PFSK-1 (cell line): ENCODE results near the gene PCCA.

ENCODE experiments used
- FOXP2 ChIP-seq: optimal IDR thresholded peaks from 2 replicates; pipeline ENCODE3; 2011; ENCODE audit warnings: borderline replicate concordance, control low read depth, inconsistent platforms; ENCODE audit not compliant: insufficient read depth; ENCODE audit errors: extremely low read length, extremely low read depth
- POLR2AphosphoS5 ChIP-seq: IDR thresholded peaks from 2 replicates; pipeline ENCODE4 v1.6.1; 2012; ENCODE audit warnings: low read depth, mild to moderate bottlenecking, control low read depth, low read length, moderate library complexity
- SIN3A ChIP-seq: IDR thresholded peaks from 2 replicates; pipeline ENCODE4 v1.6.1; 2012; ENCODE audit warnings: mild to moderate bottlenecking, low read length, moderate library complexity, borderline replicate concordance; ENCODE audit not compliant: insufficient read depth
- TAF1 ChIP-seq: IDR thresholded peaks from 2 replicates; pipeline ENCODE4 v1.6.1; 2012; ENCODE audit warnings: low read length, control low read depth, borderline replicate concordance; ENCODE audit not compliant: insufficient read depth
- TF ChIP-seq, protein P1 (sequence below), 2 experiments: IDR thresholded peaks; 2 replicates each; pipeline versions ENCODE4 v1.6.1 to v1.8.0; 2011 to 2012; ENCODE audit warnings: low read depth in 2 of 2, low read length in 2 of 2, control low read depth in 1 of 2, inconsistent platforms in 1 of 2, mild to moderate bottlenecking in 1 of 2, moderate library complexity in 1 of 2; ENCODE audit not compliant: insufficient read depth in 1 of 2

PCCA gene

DNA sequence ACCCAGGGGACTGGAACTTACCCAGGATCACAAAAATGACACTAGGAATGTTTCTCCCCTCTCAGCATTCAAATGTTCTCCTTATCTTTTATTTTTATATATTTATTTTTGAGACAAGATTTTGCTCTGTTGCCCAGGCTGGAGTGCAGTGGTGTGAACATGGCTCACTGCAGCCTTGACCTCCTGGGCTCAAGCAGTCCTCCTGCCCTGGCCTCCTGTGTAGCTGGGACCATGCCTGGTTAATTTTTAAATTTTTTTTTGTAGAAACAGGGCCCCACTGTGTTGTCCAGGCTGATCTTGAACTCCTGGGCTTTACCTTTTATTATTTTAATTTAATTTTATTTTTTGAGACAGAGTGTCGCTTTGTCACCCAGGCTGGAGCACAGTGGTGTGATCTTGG is 108.2 kb downstream of the PCCA start:
- TF ChIP-seq SIN3A (no peak), FOXP2 (no peak), POLR2AphosphoS5 (no peak), TAF1 (no peak)
- TF ChIP-seq, protein P1, sequence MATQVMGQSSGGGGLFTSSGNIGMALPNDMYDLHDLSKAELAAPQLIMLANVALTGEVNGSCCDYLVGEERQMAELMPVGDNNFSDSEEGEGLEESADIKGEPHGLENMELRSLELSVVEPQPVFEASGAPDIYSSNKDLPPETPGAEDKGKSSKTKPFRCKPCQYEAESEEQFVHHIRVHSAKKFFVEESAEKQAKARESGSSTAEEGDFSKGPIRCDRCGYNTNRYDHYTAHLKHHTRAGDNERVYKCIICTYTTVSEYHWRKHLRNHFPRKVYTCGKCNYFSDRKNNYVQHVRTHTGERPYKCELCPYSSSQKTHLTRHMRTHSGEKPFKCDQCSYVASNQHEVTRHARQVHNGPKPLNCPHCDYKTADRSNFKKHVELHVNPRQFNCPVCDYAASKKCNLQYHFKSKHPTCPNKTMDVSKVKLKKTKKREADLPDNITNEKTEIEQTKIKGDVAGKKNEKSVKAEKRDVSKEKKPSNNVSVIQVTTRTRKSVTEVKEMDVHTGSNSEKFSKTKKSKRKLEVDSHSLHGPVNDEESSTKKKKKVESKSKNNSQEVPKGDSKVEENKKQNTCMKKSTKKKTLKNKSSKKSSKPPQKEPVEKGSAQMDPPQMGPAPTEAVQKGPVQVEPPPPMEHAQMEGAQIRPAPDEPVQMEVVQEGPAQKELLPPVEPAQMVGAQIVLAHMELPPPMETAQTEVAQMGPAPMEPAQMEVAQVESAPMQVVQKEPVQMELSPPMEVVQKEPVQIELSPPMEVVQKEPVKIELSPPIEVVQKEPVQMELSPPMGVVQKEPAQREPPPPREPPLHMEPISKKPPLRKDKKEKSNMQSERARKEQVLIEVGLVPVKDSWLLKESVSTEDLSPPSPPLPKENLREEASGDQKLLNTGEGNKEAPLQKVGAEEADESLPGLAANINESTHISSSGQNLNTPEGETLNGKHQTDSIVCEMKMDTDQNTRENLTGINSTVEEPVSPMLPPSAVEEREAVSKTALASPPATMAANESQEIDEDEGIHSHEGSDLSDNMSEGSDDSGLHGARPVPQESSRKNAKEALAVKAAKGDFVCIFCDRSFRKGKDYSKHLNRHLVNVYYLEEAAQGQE (IDR thresholded peaks at IDR 0.05; ENCODE audit: insufficient read depth in 1 of 2, low read depth in 2 of 2, low read length in 2 of 2), result no peak

DNA sequence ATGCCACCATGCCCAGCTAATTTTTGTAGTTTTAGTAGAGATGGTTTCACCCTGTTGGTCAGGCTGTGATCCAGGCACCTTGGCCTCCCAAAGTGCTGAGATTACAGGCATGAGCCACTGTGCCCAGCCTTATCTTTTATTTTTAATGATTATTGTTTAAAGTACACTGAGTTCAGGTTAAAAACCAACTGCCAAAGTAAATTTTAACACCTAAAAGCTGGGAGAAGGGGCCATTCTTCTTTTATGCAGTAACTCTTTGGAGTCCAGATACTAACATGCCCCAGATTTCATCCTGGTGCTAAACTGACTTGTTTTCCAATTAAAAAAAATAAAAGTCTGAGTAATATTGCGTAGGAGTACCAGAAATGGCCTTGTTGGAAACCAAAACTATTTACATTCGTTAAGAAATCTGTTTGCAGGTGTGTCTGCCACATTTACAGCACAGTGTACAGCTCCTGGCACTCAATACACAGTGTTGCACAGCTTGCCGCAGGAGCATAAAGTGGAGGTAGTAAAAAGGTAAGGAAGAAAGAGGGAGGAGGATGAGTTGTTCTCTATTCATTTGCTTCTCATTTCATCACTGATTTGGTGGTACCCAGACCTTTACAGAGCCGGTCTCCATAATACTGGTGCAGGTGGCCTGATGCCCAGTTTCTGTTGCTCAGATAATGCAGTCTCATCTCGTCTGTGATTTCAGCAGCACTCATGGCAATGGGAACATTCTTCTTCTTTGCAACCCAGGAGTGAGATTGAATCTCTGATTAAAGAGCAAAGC is 108.9 kb downstream of the PCCA start:
- TF ChIP-seq SIN3A, result no peak
- no peak for TF ChIP-seq FOXP2
- TF ChIP-seq, protein P1 (IDR thresholded peaks at IDR 0.05; ENCODE audit: insufficient read depth in 1 of 2, low read depth in 2 of 2, low read length in 2 of 2), result no peak
- TF ChIP-seq TAF1, result no peak
- no peak for TF ChIP-seq POLR2AphosphoS5

DNA sequence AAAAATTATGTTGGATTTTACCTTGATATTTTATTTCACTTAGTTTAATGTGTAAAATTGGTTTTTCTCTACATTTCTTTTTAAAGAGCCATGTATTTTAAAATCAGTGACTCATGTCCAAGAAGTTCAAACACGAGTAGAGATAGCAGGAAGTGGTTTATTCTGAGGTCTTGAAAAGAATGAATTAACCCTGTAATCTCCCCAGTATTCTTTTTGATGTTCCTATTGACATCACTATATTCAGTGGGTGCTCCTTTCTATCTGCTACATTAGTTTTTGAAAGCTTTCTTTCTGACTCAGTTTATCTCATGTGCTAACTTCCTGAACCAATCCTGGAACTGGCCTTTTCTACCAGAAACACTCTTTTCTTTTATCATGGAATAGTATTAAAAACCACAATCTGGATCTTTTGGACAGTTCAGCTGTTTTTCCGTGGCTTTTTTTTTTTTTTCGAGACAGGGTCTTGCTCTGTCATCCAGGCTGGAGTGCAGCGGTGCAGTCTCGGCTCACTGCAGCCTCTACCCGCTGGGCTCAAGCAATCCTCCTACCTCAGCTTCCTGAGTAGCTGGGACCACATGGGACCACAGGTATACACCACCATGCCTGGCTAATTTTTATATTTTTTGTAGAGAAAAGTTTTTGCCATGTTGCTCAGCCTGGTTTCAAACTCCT is 114.9 kb downstream of the PCCA start:
- no peak for TF ChIP-seq FOXP2
- TF ChIP-seq TAF1, result no peak
- TF ChIP-seq SIN3A, result no peak
- TF ChIP-seq, protein P1 (IDR thresholded peaks at IDR 0.05; ENCODE audit: insufficient read depth in 1 of 2, low read depth in 2 of 2, low read length in 2 of 2), result no peak
- TF ChIP-seq POLR2AphosphoS5, result no peak

DNA sequence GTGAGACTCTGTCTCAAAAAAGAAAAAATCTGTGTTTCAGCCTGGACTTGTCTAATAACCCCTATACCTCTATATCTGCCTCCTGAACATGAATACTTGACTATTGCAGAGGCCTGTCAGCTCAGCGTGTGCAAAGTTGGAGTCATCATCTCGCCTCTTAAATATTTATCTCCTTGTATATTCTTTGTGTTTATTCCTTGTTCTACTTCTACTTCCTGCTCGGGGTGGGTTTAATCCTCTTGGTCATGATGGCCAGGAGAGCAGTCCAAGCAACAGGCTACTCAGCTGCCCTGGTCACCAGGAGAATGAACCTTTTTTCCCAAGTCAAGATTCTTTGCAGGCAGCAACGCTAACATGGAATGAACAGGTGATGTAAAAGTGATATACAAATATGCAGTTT is 119.1 kb downstream of the PCCA start:
- no peak for TF ChIP-seq FOXP2
- TF ChIP-seq POLR2AphosphoS5, result no peak
- TF ChIP-seq, protein P1 (IDR thresholded peaks at IDR 0.05; ENCODE audit: insufficient read depth in 1 of 2, low read depth in 2 of 2, low read length in 2 of 2), result no peak
- TF ChIP-seq SIN3A, result no peak
- TF ChIP-seq TAF1, result no peak
